ENCODE data around the gene KCNIP4. TPM values are rescaled to one million over a fixed set of nuclear protein-coding genes. Genes with fewer than 3 reads are reported as not detected.

KCNIP4 gene
- total and polyA plus RNA-seq, 2 of the 8 experiments (the other 6 are each of a cell fraction or from before 2014, with no cell fraction given) = 0.06 TPM; not detected in 1

- H3K27ac ChIP-seq (ENCODE audit: low read depth, low read length) = no peak overlapping the region
- H4K5ac ChIP-seq (ENCODE audit: insufficient read length, low read depth, low read length) = no peak overlapping the region
- H3K4me3 ChIP-seq (ENCODE audit: extremely low read depth in 1 of 4, insufficient read depth in 2 of 4, low read depth in 3 of 4, low read length in 4 of 4) = no peak overlapping the region
- no peaks in the 10 kb centered on the region for H3K27me3 ChIP-seq (replicated peaks in 1 of 4; ENCODE audit: control insufficient read depth in 3 of 4, extremely low read depth in 1 of 4, insufficient read depth in 3 of 4, low read length in 3 of 4)
- H3K14ac ChIP-seq (ENCODE audit: insufficient read length) = no peak overlapping the region
- H2BK20ac ChIP-seq (ENCODE audit: low read length) = no peak overlapping the region
- H3K4me1 ChIP-seq (replicated peaks in 1 of 4; ENCODE audit: control insufficient read depth in 3 of 4, insufficient read depth in 4 of 4, low read length in 3 of 4) = no peaks in the 10 kb centered on the region
- H4K8ac ChIP-seq (ENCODE audit: extremely low read depth, insufficient read depth, low read length) = no peak overlapping the region
- 92% methylated on average over 5 of the region's 5 CpGs; no CpG with 5 or more reads in 1 of the 2 experiments for WGBS, 2 experiments (ENCODE audit: extremely low coverage in 1 of 2, insufficient coverage in 1 of 2, insufficient read length in 1 of 2, insufficient replicate concordance in 2 of 2, low coverage in 1 of 2, low lambda C conversion rate in 2 of 2, missing lambda C conversion rate in 1 of 2)
- no peak overlapping the region for H2AFZ ChIP-seq (ENCODE audit: low read length)
- no peaks in the 10 kb centered on the region for H3K23me2 ChIP-seq (ENCODE audit: low read depth, low read length)
- FAIRE-seq = no peak
- no peak overlapping the region for H3K18ac ChIP-seq (ENCODE audit: extremely low read depth, low read length)
- H3K79me2 ChIP-seq (ENCODE audit: control insufficient read depth in 1 of 2, insufficient read depth in 2 of 2, low read length in 2 of 2) = no peaks in the 10 kb centered on the region
- H3K4me2 ChIP-seq (ENCODE audit: insufficient read depth in 1 of 2, low read depth in 2 of 2, low read length in 2 of 2) = no peak overlapping the region
- no peak overlapping the region for H3K4ac ChIP-seq (replicated peaks; ENCODE audit: insufficient read length, low read depth, low read length)
- no peak for DNase-seq (ENCODE audit: low read depth in 1 of 2, low spot score in 2 of 2)
- no peak overlapping the region for H2AK5ac ChIP-seq (ENCODE audit: low read depth, low read length)
- H2BK120ac ChIP-seq (replicated peaks; ENCODE audit: low read depth, low read length) = no peak overlapping the region
- no peaks in the 10 kb centered on the region for H3K79me1 ChIP-seq (ENCODE audit: low read depth, low read length)
- H3K56ac ChIP-seq (replicated peaks; ENCODE audit: insufficient read length, low read depth, low read length) = no peak overlapping the region
- ChIA-PET CTCF (ENCODE audit: partially characterized antibody) (no interaction called here), POLR2A (ENCODE audit: partially characterized antibody) (no interaction called here)
- no peaks in the 10 kb centered on the region for H4K20me1 ChIP-seq (replicated peaks in 1 of 2; ENCODE audit: control insufficient read depth in 1 of 2, insufficient read depth in 2 of 2, low read length in 2 of 2)
- no peak overlapping the region for H2BK5ac ChIP-seq (ENCODE audit: low read depth, low read length)
- no peak overlapping the region for H3K9ac ChIP-seq (replicated peaks in 1 of 4; ENCODE audit: extremely low read depth in 1 of 4, low read depth in 3 of 4, low read length in 3 of 4)
- no peak overlapping the region for H2BK15ac ChIP-seq (ENCODE audit: low read length)
- no peaks in the 10 kb centered on the region for H3K9me3 ChIP-seq (ENCODE audit: insufficient read depth in 2 of 2, low read depth in 1 of 2, low read length in 1 of 2)
- no peak overlapping the region for H2BK12ac ChIP-seq (ENCODE audit: low read depth, low read length)
- no peaks in the 10 kb centered on the region for H3K36me3 ChIP-seq (ENCODE audit: control insufficient read depth in 2 of 4, insufficient read depth in 4 of 4, low read length in 3 of 4)
- H3K23ac ChIP-seq (ENCODE audit: insufficient read length) = no peak overlapping the region
- H4K91ac ChIP-seq (replicated peaks; ENCODE audit: insufficient read length, low read length) = no peak overlapping the region
- TF ChIP-seq POLR2A (IDR thresholded peaks at IDR 0.05; ENCODE audit: control extremely low read depth in 1 of 2, low read depth in 2 of 2, low read length in 2 of 2) (no peak), CHD1 (IDR thresholded peaks at IDR 0.05; ENCODE audit: low read depth, low read length) (no peak), SAP30 (IDR thresholded peaks at IDR 0.05; ENCODE audit: insufficient read depth, insufficient replicate concordance, low read length) (no peak), TEAD4 (IDR thresholded peaks at IDR 0.05; ENCODE audit: low read depth, low read length) (no peak), HDAC2 (IDR thresholded peaks at IDR 0.05; ENCODE audit: borderline replicate concordance in 1 of 2, low read depth in 2 of 2, low read length in 2 of 2) (no peak), GTF2F1 (IDR thresholded peaks at IDR 0.05; ENCODE audit: borderline replicate concordance, low read depth, low read length) (no peak), SIRT6 (IDR thresholded peaks at IDR 0.05; ENCODE audit: low read length) (no peak), ATF3 (IDR thresholded peaks at IDR 0.05; ENCODE audit: insufficient read depth, low read depth, low read length) (no peak), ZNF274 (IDR thresholded peaks at IDR 0.05; ENCODE audit: borderline replicate concordance, extremely low read depth, low read length) (no peak), PHF8 (conservative IDR thresholded peaks at IDR 0.05; ENCODE audit: low read depth, low read length) (no peak), CTBP2 (IDR thresholded peaks at IDR 0.05; ENCODE audit: borderline replicate concordance, insufficient read depth, insufficient read length, low read length) (no peak), SIX5 (IDR thresholded peaks at IDR 0.05; ENCODE audit: low read depth, low read length) (no peak), RXRA (IDR thresholded peaks at IDR 0.05; ENCODE audit: insufficient read depth, low read depth, low read length) (no peak), SUZ12 (IDR thresholded peaks at IDR 0.05; ENCODE audit: low read length) (no peak)
Observed at GRCh38 chr4:20840648-20841190, 1107.9 kb downstream of the KCNIP4 start.

Data from H1 (cell line).